ENCODE data around the gene NBR1.
"Not testable (repeated sequence)": the region's sequence is repeated elsewhere in the genome, so short reads cannot be mapped to it uniquely, and the experiment has no call there.

The NBR1 gene

GRCh38 chr17:43129671-43130010, 41.4 kb upstream of the NBR1 start:
- Histone ChIP-seq H3K36me3 (peaks cover 7 to 44% (median 26%) of the 10 kb centered on the region in 3 donors), H3K4me3 (no peak overlapping the region), H3K27ac (no peak overlapping the region), H3K27me3 (no peaks in the 10 kb centered on the region), H3K4me1 (peaks cover 0 to 20% (median 12%) of the 10 kb centered on the region in 4 donors), H3K9me3 (no peaks in the 10 kb centered on the region)
- intact Hi-C loops (cut with DNase I; ENCODE audit: low total_unique reads), result loop anchor here (5.0 kb wide), 2 partner anchors 38 to 112 kb away; no protein-coding TSS in a partner anchor
- TF ChIP-seq, protein P1, sequence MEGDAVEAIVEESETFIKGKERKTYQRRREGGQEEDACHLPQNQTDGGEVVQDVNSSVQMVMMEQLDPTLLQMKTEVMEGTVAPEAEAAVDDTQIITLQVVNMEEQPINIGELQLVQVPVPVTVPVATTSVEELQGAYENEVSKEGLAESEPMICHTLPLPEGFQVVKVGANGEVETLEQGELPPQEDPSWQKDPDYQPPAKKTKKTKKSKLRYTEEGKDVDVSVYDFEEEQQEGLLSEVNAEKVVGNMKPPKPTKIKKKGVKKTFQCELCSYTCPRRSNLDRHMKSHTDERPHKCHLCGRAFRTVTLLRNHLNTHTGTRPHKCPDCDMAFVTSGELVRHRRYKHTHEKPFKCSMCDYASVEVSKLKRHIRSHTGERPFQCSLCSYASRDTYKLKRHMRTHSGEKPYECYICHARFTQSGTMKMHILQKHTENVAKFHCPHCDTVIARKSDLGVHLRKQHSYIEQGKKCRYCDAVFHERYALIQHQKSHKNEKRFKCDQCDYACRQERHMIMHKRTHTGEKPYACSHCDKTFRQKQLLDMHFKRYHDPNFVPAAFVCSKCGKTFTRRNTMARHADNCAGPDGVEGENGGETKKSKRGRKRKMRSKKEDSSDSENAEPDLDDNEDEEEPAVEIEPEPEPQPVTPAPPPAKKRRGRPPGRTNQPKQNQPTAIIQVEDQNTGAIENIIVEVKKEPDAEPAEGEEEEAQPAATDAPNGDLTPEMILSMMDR (IDR thresholded peaks at IDR 0.05), result no peak
- no peak for DNase-seq

GRCh38 chr17:43132117-43132516, 38.9 kb upstream of the NBR1 start:
- Histone ChIP-seq H3K27ac (no peak overlapping the region), H3K36me3 (peaks cover 17 to 57% (median 37%) of the 10 kb centered on the region in 3 donors), H3K9me3 (no peaks in the 10 kb centered on the region), H3K27me3 (no peaks in the 10 kb centered on the region), H3K4me1 (peaks cover 0 to 4% (median 2%) of the 10 kb centered on the region in 4 donors), H3K4me3 (no peak overlapping the region)
- DNase-seq, result no peak
- intact Hi-C loops (cut with DNase I; ENCODE audit: low total_unique reads), result no loop called here
- TF ChIP-seq, protein P1 (IDR thresholded peaks at IDR 0.05), result no peak

DNA sequence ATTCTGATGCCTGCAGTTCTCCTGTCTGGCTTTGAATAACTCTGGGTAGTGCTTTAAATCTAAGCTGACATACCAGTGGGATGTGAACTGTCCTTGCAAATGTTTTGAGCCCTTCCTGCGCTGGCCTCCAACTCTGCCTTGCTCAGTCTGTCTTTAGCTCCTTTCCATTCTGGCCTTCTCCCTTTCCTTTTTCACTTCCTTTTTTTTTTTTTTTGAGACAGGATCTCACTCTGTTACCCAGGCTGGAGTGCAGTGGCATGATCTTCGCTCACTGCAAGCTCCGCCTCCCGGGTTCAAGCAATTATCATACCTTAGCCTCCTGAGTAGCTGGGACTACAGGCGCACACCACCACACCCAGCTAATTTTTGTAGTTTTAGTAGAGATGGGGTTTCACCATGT, 37.6 kb upstream of the NBR1 start:
- intact Hi-C loops (cut with DNase I; ENCODE audit: low total_unique reads); H3K9me3 ChIP-seq; H3K4me3 ChIP-seq; H3K27ac ChIP-seq; DNase-seq; H3K27me3 ChIP-seq; H3K4me1 ChIP-seq: not testable (repeated sequence)
- H3K36me3 ChIP-seq, result peaks cover 17 to 51% (median 37%) of the 10 kb centered on the region in 3 donors

GRCh38 chr17:43134774-43135453, 36.1 kb upstream of the NBR1 start:
- Histone ChIP-seq H3K27ac (no peak overlapping the region), H3K27me3 (no peaks in the 10 kb centered on the region), H3K4me3 (no peak overlapping the region), H3K4me1 (no peaks in the 10 kb centered on the region), H3K36me3 (peaks cover 17 to 47% (median 37%) of the 10 kb centered on the region in 3 donors), H3K9me3 (no peaks in the 10 kb centered on the region)
- TF ChIP-seq, protein P1 (IDR thresholded peaks at IDR 0.05), result no peak
- intact Hi-C loops (cut with DNase I; ENCODE audit: low total_unique reads), result no loop called here
- no peak for DNase-seq

- Histone ChIP-seq H3K27me3 (no peaks in the 10 kb centered on the region), H3K27ac (no peak overlapping the region), H3K4me1 (no peaks in the 10 kb centered on the region), H3K4me3 (no peak overlapping the region), H3K36me3 (peaks cover 17 to 49% (median 37%) of the 10 kb centered on the region in 3 donors), H3K9me3 (no peaks in the 10 kb centered on the region)
- TF ChIP-seq, protein P1 (IDR thresholded peaks at IDR 0.05), result no peak
- intact Hi-C loops (cut with DNase I; ENCODE audit: low total_unique reads), result no loop called here
- DNase-seq, result no peak
Observed at GRCh38 chr17:43135454-43135819, 35.6 kb upstream of the NBR1 start.

- H3K27ac ChIP-seq; H3K4me1 ChIP-seq; H3K27me3 ChIP-seq; DNase-seq; intact Hi-C loops (cut with DNase I; ENCODE audit: low total_unique reads); H3K9me3 ChIP-seq; H3K4me3 ChIP-seq: not testable (repeated sequence)
- H3K36me3 ChIP-seq, result peaks cover 17 to 57% (median 37%) of the 10 kb centered on the region in 3 donors
Observed at GRCh38 chr17:43136574-43136973, 34.4 kb upstream of the NBR1 start.

- H3K9me3 ChIP-seq; intact Hi-C loops (cut with DNase I; ENCODE audit: low total_unique reads); H3K27ac ChIP-seq; DNase-seq; H3K4me3 ChIP-seq; H3K4me1 ChIP-seq; H3K27me3 ChIP-seq: not testable (repeated sequence)
- H3K36me3 ChIP-seq, result peaks cover 11 to 42% (median 24%) of the 10 kb centered on the region in 3 donors
Observed at GRCh38 chr17:43138531-43138930, 32.5 kb upstream of the NBR1 start.
